Neural cell (in vitro differentiated cells): Measurements from ENCODE around the gene MAPK8IP3.

Source experiments
- CTCF ChIP-seq: fragments of 450-650 bp; IDR thresholded peaks from 2 replicates; pipeline ENCODE4 v1.5.1; 2014; ENCODE audit warnings: antibody characterized with exemption, mild to moderate bottlenecking, moderate library complexity; ENCODE audit not compliant: poor library complexity, severe bottlenecking
- EZH2 ChIP-seq: fragments of 200-600, 300-800 bp; shearing (Covaris generic), sonication (generic); IDR thresholded peaks from 2 replicates; pipeline ENCODE4 v1.6.1; 2014; ENCODE audit warnings: antibody characterized with exemption, low read length, borderline replicate concordance, mild to moderate bottlenecking; ENCODE audit not compliant: insufficient read depth, poor library complexity, severe bottlenecking

- no peak for TF ChIP-seq CTCF
- no peak for TF ChIP-seq EZH2
These were observed 34.2 kb downstream of the MAPK8IP3 start for GRCh38 chr16:1740234-1740633.
